Stomach smooth muscle (tissue), 2 donors: ENCODE data around the gene GPR107.

Source experiments
- H3K27ac ChIP-seq: one replicate; pipeline ENCODE4 v1.7.0; 2013; ENCODE audit warnings: mild to moderate bottlenecking, low read length, inconsistent platforms
- H3K27me3 ChIP-seq, 2 donors: one replicate each; pipeline ENCODE4 v1.7.0; 2013; ENCODE audit warnings: low read length in 2 of 2; ENCODE audit not compliant: insufficient read depth in 2 of 2, control insufficient read depth in 1 of 2
- H3K36me3 ChIP-seq, 2 donors: one replicate each; pipeline ENCODE4 v1.7.0; 2013; ENCODE audit warnings: low read length in 2 of 2; ENCODE audit not compliant: control insufficient read depth in 2 of 2, insufficient read depth in 2 of 2
- H3K4me1 ChIP-seq: one replicate; pipeline ENCODE4 v1.7.0; 2013; ENCODE audit warnings: low read length; ENCODE audit not compliant: control insufficient read depth, insufficient read depth
- H3K4me3 ChIP-seq, 2 donors: one replicate each; pipeline ENCODE4 v1.7.0; 2013; ENCODE audit warnings: low read length in 2 of 2
- H3K9ac ChIP-seq, 2 donors: one replicate each; pipeline ENCODE4 v1.7.0; 2013; ENCODE audit warnings: low read length in 2 of 2, mild to moderate bottlenecking in 1 of 2
- H3K9me3 ChIP-seq, 2 donors: one replicate each; pipeline ENCODE4 v1.7.0; 2013; ENCODE audit warnings: low read length in 2 of 2; ENCODE audit not compliant: control insufficient read depth in 2 of 2
- donor health status: healthy.
- donor health status: Pancreatic carcinoma.

Gene GPR107

DNA sequence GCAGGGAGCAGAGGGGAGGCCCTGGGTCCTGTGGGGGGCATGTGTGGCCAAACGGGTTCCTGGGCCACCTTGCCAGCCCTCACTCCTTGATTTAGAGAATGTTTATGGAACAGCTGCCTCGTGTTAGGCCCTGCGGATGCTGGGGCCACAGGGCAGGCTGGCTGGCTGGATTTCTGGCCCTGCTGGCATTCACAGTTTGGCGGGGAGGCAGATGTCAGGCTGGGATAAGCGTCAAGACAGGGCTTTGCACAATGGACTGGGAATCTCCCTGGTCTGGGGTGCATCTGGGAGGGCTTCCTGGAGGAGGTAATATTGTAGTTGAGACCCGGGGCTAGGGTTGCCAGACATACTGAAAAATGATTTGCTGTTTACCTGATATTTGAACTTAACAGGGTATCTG lies 132.3 kb downstream of the GPR107 start:
- Histone ChIP-seq H3K27me3 (no peaks in the 10 kb centered on the region), H3K9me3 (no peaks in the 10 kb centered on the region), H3K4me1 (peaks cover 90% of the 10 kb centered on the region), H3K36me3 (no peaks in the 10 kb centered on the region), H3K27ac (peak overlapping the region; percentile 98), H3K4me3 (peak overlapping the region; percentile 54 to 78), H3K9ac (peak overlapping the region; percentile 78 to 89)

DNA sequence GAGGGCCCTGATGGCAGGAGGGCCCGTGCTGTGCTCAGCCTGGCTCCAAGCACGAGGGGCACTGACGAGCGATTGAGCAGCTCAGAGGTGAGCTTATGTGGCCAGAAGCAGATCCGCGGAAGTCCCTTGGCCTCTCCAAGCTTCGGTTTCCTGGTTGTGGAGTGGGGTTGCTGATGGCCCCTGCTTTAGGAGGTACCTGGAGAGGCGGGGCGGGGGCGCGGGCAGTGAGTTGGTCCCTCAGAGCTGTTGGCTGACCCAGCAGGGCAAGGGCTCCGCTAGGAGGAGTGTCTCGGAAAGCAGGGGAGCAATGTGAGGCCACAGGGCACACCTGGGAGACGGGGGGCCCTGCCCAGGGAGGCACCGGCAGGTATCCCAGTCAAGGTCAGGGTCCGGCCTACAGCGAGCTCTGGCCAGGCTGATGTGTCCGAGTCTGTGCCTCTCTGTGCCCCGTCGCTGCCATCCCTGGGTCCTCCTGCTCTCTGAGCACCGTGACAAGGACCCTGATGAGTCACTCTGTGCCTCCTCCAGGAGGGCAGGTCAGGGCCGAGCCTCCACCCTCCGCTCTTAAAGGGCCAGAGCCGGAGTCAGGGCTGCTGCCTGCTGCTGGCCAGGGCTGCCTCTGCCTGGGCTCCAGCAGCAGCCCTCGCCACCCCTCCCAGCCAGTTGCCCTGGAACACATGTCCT lies 133.3 kb downstream of the GPR107 start:
- Histone ChIP-seq H3K27ac (peak overlapping the region; percentile 98), H3K4me3 (peak overlapping the region; percentile 54 to 78), H3K4me1 (peaks cover 91% of the 10 kb centered on the region), H3K9me3 (no peaks in the 10 kb centered on the region), H3K36me3 (no peaks in the 10 kb centered on the region), H3K27me3 (no peaks in the 10 kb centered on the region), H3K9ac (peak overlapping the region; percentile 78 to 89)

DNA sequence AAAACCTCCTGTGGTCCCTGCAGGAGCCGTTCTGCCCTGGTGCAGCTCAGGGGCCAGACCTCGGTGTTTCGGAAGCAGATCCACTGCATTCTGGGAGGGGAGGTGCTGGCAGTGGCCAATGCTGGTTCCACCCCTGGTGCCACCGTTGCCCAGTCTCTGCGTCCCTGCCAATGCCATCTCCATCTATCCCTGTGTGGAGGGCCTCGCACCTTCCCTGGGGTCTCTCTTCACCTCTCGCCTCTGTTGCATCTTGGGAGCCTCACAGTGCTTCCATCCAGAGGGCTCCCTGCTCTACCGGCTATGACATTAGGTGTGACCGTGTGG lies 133.8 kb downstream of the GPR107 start:
- peak overlapping the region; percentile 54 to 78 for H3K4me3 ChIP-seq
- peaks cover 91% of the 10 kb centered on the region for H3K4me1 ChIP-seq
- H3K9ac ChIP-seq = peak overlapping the region; percentile 78 to 89
- H3K27ac ChIP-seq = peak overlapping the region; percentile 98
- no peaks in the 10 kb centered on the region for H3K36me3 ChIP-seq
- H3K9me3 ChIP-seq = no peaks in the 10 kb centered on the region
- no peaks in the 10 kb centered on the region for H3K27me3 ChIP-seq

DNA sequence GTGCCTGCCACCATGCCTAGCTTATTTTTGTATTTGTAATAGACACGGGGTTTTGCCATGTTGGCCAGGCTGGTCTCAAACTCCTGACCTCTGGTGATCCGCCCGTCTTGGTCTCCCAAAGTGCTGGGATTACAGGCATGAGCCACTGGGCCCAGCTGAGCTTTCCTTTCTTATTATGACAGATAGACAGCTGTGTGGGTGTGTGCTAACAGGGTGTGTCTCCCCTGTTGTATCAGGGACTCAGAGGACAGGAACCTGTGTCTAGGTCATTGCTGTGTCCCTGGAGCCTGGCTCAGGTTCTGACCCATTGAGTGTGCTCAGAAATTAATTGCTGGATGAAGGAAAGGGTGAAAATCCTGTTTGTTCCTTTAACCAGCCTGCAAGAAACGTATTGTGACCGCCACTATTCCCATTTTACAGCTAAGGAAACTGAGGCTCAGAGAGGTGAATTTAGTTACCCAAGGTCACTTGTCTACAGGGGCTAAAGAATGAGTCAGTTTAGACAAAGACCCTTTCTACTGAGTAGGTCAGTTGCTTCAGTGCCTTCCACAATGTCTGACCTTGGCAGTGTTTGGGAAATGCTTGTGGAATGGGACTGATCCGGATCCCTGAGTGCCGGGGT lies 135.3 kb downstream of the GPR107 start:
- H3K9me3 ChIP-seq = no peaks in the 10 kb centered on the region
- H3K36me3 ChIP-seq = no peaks in the 10 kb centered on the region
- H3K9ac ChIP-seq = peak overlapping the region in 1 of 2 donors; percentile 28
- H3K4me3 ChIP-seq = no peak overlapping the region
- no peaks in the 10 kb centered on the region for H3K27me3 ChIP-seq
- peak overlapping the region; percentile 98 for H3K27ac ChIP-seq
- peaks cover 92% of the 10 kb centered on the region for H3K4me1 ChIP-seq
